Parathyroid adenoma (tissue), 2 donors: ENCODE measurements around the gene WNT7A.

Experiments
- H2AFZ ChIP-seq: fragments of 300-600 bp; sonication (generic); one replicate; pipeline ENCODE4 v1.7.0; 2017; ENCODE audit warnings: antibody characterized with exemption, mild to moderate bottlenecking
- H3K27ac ChIP-seq: fragments of 300-600 bp; sonication (generic); one replicate; pipeline ENCODE4 v1.7.0; 2017
- H3K27me3 ChIP-seq: fragments of 300-600 bp; sonication (generic); one replicate; pipeline ENCODE4 v1.7.0; 2017; ENCODE audit warnings: low read length; ENCODE audit not compliant: control insufficient read depth, insufficient read depth
- H3K36me3 ChIP-seq: fragments of 300-600 bp; sonication (generic); one replicate; pipeline ENCODE4 v1.7.0; 2017; ENCODE audit warnings: low read length; ENCODE audit not compliant: control insufficient read depth, insufficient read depth
- H3K4me1 ChIP-seq: fragments of 300-600 bp; sonication (generic); one replicate; pipeline ENCODE4 v1.7.0; 2017; ENCODE audit warnings: control low read depth
- H3K4me2 ChIP-seq: fragments of 300-600 bp; sonication (generic); one replicate; pipeline ENCODE4 v1.7.0; 2017; ENCODE audit warnings: low read length
- H3K4me3 ChIP-seq: fragments of 300-600 bp; sonication (generic); one replicate; pipeline ENCODE4 v1.7.0; 2017; ENCODE audit warnings: low read depth, low read length
- H3K79me2 ChIP-seq: fragments of 300-600 bp; sonication (generic); one replicate; pipeline ENCODE4 v1.7.0; 2017; ENCODE audit warnings: control low read depth
- H3K9ac ChIP-seq: fragments of 300-600 bp; sonication (generic); one replicate; pipeline ENCODE4 v1.7.0; 2017; ENCODE audit warnings: mild to moderate bottlenecking
- H3K9me3 ChIP-seq: fragments of 300-600 bp; sonication (generic); one replicate; pipeline ENCODE4 v1.7.0; 2017; ENCODE audit warnings: low read length; ENCODE audit not compliant: control insufficient read depth
- TF ChIP-seq, protein P1 (sequence below): fragments of 300-600 bp; sonication (generic); IDR thresholded peaks from one replicate; pipeline ENCODE4 v1.7.0; 2017; ENCODE audit warnings: antibody characterized with exemption, mild to moderate bottlenecking
- donor health status: primary hyperparathyroidism.

The WNT7A gene

GRCh38 chr3:13834258-13835035, 45.4 kb downstream of the WNT7A start:
- no peaks in the 10 kb centered on the region for H3K36me3 ChIP-seq
- H3K27me3 ChIP-seq, result no peaks in the 10 kb centered on the region
- H3K79me2 ChIP-seq, result no peaks in the 10 kb centered on the region
- no peak overlapping the region for H3K9ac ChIP-seq
- no peak overlapping the region for H3K4me3 ChIP-seq
- no peak overlapping the region for H3K27ac ChIP-seq
- no peak overlapping the region for H3K4me2 ChIP-seq
- no peaks in the 10 kb centered on the region for H3K4me1 ChIP-seq
- H3K9me3 ChIP-seq, result no peaks in the 10 kb centered on the region
- no peak overlapping the region for H2AFZ ChIP-seq
- TF ChIP-seq, protein P1, sequence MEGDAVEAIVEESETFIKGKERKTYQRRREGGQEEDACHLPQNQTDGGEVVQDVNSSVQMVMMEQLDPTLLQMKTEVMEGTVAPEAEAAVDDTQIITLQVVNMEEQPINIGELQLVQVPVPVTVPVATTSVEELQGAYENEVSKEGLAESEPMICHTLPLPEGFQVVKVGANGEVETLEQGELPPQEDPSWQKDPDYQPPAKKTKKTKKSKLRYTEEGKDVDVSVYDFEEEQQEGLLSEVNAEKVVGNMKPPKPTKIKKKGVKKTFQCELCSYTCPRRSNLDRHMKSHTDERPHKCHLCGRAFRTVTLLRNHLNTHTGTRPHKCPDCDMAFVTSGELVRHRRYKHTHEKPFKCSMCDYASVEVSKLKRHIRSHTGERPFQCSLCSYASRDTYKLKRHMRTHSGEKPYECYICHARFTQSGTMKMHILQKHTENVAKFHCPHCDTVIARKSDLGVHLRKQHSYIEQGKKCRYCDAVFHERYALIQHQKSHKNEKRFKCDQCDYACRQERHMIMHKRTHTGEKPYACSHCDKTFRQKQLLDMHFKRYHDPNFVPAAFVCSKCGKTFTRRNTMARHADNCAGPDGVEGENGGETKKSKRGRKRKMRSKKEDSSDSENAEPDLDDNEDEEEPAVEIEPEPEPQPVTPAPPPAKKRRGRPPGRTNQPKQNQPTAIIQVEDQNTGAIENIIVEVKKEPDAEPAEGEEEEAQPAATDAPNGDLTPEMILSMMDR, result no peak

DNA sequence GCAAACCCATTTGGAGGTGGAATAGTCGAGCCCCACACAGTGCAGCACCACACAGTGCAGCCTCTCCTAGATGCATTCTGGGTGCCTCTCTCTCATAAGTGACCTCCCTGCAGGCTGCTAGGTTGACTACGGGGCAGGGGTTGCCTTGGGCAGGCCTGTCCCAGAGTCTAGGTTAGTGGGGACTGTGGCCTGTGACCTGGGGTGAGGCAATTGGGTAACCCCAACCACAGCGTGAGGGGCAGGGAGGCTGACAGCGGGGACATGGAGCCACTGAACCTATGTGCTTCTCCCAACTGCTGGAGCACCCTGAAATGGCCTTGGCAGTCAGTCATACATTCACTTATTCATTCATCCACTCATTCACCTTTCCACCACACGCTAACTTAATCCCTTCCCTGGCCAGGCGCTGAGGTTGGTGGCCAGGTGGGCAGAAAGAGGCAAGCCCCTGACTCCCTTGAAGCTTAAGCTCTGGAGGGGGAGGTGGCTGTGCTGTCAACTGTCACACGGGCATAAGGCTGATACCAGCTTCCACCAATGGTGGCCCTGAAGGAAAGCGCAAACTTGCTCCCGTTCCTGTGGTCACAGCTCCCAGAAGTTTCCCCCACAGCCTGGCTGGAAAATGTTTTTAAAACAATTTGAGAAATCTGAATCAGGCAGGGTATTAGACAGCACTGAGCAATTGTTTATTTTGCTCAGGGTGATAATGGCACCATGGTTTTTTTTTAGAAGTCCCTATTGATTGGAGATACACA, 46.2 kb downstream of the WNT7A start:
- Histone ChIP-seq H3K27ac (no peak overlapping the region), H3K4me2 (no peak overlapping the region), H2AFZ (no peak overlapping the region), H3K79me2 (no peaks in the 10 kb centered on the region), H3K9ac (no peak overlapping the region), H3K4me3 (no peak overlapping the region), H3K27me3 (no peaks in the 10 kb centered on the region), H3K9me3 (no peaks in the 10 kb centered on the region), H3K4me1 (no peaks in the 10 kb centered on the region), H3K36me3 (no peaks in the 10 kb centered on the region)
- TF ChIP-seq, protein P1, result no peak

DNA sequence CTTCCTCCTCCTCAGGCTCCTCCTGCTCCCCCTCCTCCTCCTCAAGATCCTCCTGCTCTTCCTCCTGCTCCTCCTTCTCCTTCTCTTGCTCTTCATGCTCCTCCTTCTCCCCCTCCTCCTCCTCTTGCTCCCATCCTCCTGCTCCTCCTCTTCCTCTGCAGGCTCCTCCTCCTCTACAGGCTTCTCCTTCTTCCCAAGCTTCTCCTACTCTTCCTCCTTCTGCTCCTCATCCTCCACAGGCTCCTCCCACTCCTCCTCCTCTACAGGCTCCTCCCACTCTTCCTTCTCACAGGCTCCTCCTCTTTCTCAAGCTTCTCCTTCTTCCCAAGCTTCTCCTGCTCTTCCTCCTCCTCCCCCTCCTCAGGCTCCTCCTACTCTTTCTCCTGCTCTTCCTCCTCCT, 47.7 kb downstream of the WNT7A start:
- Histone ChIP-seq H3K79me2 (no peaks in the 10 kb centered on the region), H3K4me1 (no peaks in the 10 kb centered on the region), H2AFZ (no peak overlapping the region), H3K36me3 (no peaks in the 10 kb centered on the region), H3K4me2 (no peak overlapping the region), H3K27ac (no peak overlapping the region), H3K27me3 (no peaks in the 10 kb centered on the region), H3K9me3 (no peaks in the 10 kb centered on the region), H3K4me3 (no peak overlapping the region), H3K9ac (no peak overlapping the region)
- TF ChIP-seq, protein P1, result no peak

DNA sequence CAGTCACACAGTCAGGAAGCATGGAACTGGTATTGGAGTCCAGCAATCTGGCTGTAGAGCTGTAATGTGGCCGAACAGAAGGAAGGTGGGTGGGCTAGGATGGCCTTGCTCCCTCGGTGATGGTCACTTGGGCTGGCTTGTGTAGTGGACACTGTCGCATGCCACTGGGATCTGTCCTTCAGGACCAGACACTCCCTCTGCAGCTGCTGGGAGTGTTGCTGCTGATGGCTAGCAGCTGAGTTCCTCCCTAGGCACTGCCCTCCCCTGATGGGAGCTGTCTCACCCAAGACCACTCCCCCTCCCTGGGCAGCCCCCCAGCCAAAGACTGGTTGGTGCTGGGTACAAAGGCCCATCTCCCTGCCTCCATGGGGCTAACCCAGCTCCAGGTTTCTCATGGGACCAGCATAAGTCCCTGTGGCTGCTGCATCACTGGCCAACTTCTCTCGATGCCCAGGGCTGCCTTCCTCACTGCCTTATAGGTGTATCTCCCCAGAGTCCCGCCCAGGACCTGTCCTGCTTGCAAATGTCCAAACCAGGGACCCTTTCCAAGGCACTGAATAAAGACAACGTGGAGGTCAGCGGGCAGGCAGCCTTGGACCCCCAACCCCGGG, 48.4 kb downstream of the WNT7A start:
- TF ChIP-seq, protein P1, result no peak
- Histone ChIP-seq H3K27ac (no peak overlapping the region), H3K4me3 (no peak overlapping the region), H2AFZ (no peak overlapping the region), H3K36me3 (no peaks in the 10 kb centered on the region), H3K27me3 (no peaks in the 10 kb centered on the region), H3K4me2 (no peak overlapping the region), H3K79me2 (no peaks in the 10 kb centered on the region), H3K4me1 (no peaks in the 10 kb centered on the region), H3K9me3 (no peaks in the 10 kb centered on the region), H3K9ac (no peak overlapping the region)
